ENCODE results near the gene FILIP1L. TPM values are rescaled to one million over a fixed set of nuclear protein-coding genes. Genes with fewer than 3 reads are reported as not detected.
A peak's percentile ranks its signal among the peaks of the same experiment; 100 is the strongest.

FILIP1L gene
- total and polyA plus RNA-seq, 2 experiments from 2014 or later = 0.45 to 0.82 TPM

GRCh38 chr3:100140976-100141375, 26.7 kb upstream of the FILIP1L start:
- Histone ChIP-seq H3K4me1 (ENCODE audit: low read depth) (no peaks in the 10 kb centered on the region), H3K4me3 (no peak overlapping the region), H3K27ac (no peak overlapping the region), H3K27me3 (no peaks in the 10 kb centered on the region), H3K9me3 (ENCODE audit: low read depth) (no peaks in the 10 kb centered on the region), H3K36me3 (no peaks in the 10 kb centered on the region)
- no peak for DNase-seq (ENCODE audit: low read depth in 1 of 2, low spot score in 1 of 2)
- TF ChIP-seq CTCF (IDR thresholded peaks at IDR 0.05; ENCODE audit: low read depth, low read length) = no peak

GRCh38 chr3:100136921-100137320, 22.6 kb upstream of the FILIP1L start:
- Histone ChIP-seq H3K4me3 (no peak overlapping the region), H3K36me3 (no peaks in the 10 kb centered on the region), H3K9me3 (ENCODE audit: low read depth) (no peaks in the 10 kb centered on the region), H3K4me1 (ENCODE audit: low read depth) (no peaks in the 10 kb centered on the region), H3K27ac (no peak overlapping the region), H3K27me3 (no peaks in the 10 kb centered on the region)
- no peak for TF ChIP-seq CTCF (IDR thresholded peaks at IDR 0.05; ENCODE audit: low read depth, low read length)
- peak in 1 of 2 donors; percentile 41 for DNase-seq (ENCODE audit: low read depth in 1 of 2, low spot score in 1 of 2)

GRCh38 chr3:100131241-100131640, 16.9 kb upstream of the FILIP1L start:
- H3K9me3 ChIP-seq (ENCODE audit: low read depth) = no peaks in the 10 kb centered on the region
- H3K4me3 ChIP-seq = no peak overlapping the region
- no peak for DNase-seq (ENCODE audit: low read depth in 1 of 2, low spot score in 1 of 2)
- H3K27me3 ChIP-seq = no peaks in the 10 kb centered on the region
- no peak overlapping the region for H3K27ac ChIP-seq
- no peaks in the 10 kb centered on the region for H3K4me1 ChIP-seq (ENCODE audit: low read depth)
- no peaks in the 10 kb centered on the region for H3K36me3 ChIP-seq
- no peak for TF ChIP-seq CTCF (IDR thresholded peaks at IDR 0.05; ENCODE audit: low read depth, low read length)

GRCh38 chr3:100129941-100130340, 15.6 kb upstream of the FILIP1L start:
- DNase-seq (ENCODE audit: low read depth in 1 of 2, low spot score in 1 of 2) = no peak
- Histone ChIP-seq H3K9me3 (ENCODE audit: low read depth) (no peaks in the 10 kb centered on the region), H3K27ac (no peak overlapping the region), H3K4me3 (no peak overlapping the region), H3K4me1 (ENCODE audit: low read depth) (peaks cover 9% of the 10 kb centered on the region), H3K36me3 (no peaks in the 10 kb centered on the region), H3K27me3 (no peaks in the 10 kb centered on the region)
- no peak for TF ChIP-seq CTCF (IDR thresholded peaks at IDR 0.05; ENCODE audit: low read depth, low read length)

- Histone ChIP-seq H3K27me3 (no peaks in the 10 kb centered on the region), H3K36me3 (no peaks in the 10 kb centered on the region), H3K4me1 (ENCODE audit: low read depth) (peaks cover 23% of the 10 kb centered on the region), H3K27ac (no peak overlapping the region), H3K9me3 (ENCODE audit: low read depth) (no peaks in the 10 kb centered on the region), H3K4me3 (no peak overlapping the region)
- no peak for DNase-seq (ENCODE audit: low read depth in 1 of 2, low spot score in 1 of 2)
- TF ChIP-seq CTCF (IDR thresholded peaks at IDR 0.05; ENCODE audit: low read depth, low read length) = no peak
Observed at GRCh38 chr3:100128565-100128964, 14.3 kb upstream of the FILIP1L start.

GRCh38 chr3:100127792-100128191, 13.5 kb upstream of the FILIP1L start:
- TF ChIP-seq CTCF (IDR thresholded peaks at IDR 0.05; ENCODE audit: low read depth, low read length) = no peak
- DNase-seq (ENCODE audit: low read depth in 1 of 2, low spot score in 1 of 2) = peak in 1 of 2 donors; percentile 19

More at GRCh38 chr3:100127792-100128191, 13.5 kb upstream of the FILIP1L start:
- Histone ChIP-seq H3K27me3 (no peaks in the 10 kb centered on the region), H3K4me1 (ENCODE audit: low read depth) (peaks cover 26% of the 10 kb centered on the region), H3K4me3 (no peak overlapping the region), H3K36me3 (no peaks in the 10 kb centered on the region), H3K27ac (peak overlapping the region; percentile 38), H3K9me3 (ENCODE audit: low read depth) (no peaks in the 10 kb centered on the region)
